KMS-11 (cell line): ENCODE measurements around the gene KCNAB1.
A peak's percentile ranks its signal among the peaks of the same experiment; 100 is the strongest.

ENCODE experiments used
- H2AFZ ChIP-seq: fragments of 200-600 bp; sonication (generic); 2 replicates; pipeline ENCODE4 v1.6.1; 2016; ENCODE audit warnings: antibody characterized with exemption, mixed run types, low read depth
- H3K27ac ChIP-seq: fragments of 200-600 bp; sonication (generic); 2 replicates; pipeline ENCODE4 v1.6.1; 2016; ENCODE audit warnings: mild to moderate bottlenecking, mixed run types
- H3K27me3 ChIP-seq: fragments of 200-600 bp; sonication (generic); 2 replicates; pipeline ENCODE4 v1.6.1; 2017; ENCODE audit warnings: mild to moderate bottlenecking, low read depth, mixed run types, moderate library complexity; ENCODE audit not compliant: insufficient read depth
- H3K36me3 ChIP-seq: fragments of 200-600 bp; sonication (generic); 2 replicates; pipeline ENCODE4 v1.6.1; 2017; ENCODE audit warnings: mild to moderate bottlenecking, mixed run types; ENCODE audit not compliant: insufficient read depth
- H3K4me1 ChIP-seq: fragments of 200-600 bp; sonication (generic); 2 replicates; pipeline ENCODE4 v1.6.1; 2016; ENCODE audit warnings: mild to moderate bottlenecking, low read depth, mixed run types; ENCODE audit not compliant: poor library complexity, severe bottlenecking
- H3K4me2 ChIP-seq: fragments of 200-600 bp; sonication (generic); 2 replicates; pipeline ENCODE4 v1.7.0; 2016; ENCODE audit warnings: mild to moderate bottlenecking, mixed run types
- H3K4me3 ChIP-seq: fragments of 200-600 bp; sonication (generic); IDR thresholded peaks from 2 replicates; pipeline ENCODE4 v1.6.1; 2017; ENCODE audit warnings: low read depth, low read length, mixed read lengths; ENCODE audit not compliant: insufficient read depth
- H3K79me2 ChIP-seq: fragments of 200-600 bp; sonication (generic); 2 replicates; pipeline ENCODE4 v1.6.1; 2016; ENCODE audit warnings: low read depth, mixed run types; ENCODE audit not compliant: insufficient read depth
- H3K9ac ChIP-seq: fragments of 200-600 bp; sonication (generic); 2 replicates; pipeline ENCODE4 v1.6.1; 2016; ENCODE audit warnings: mild to moderate bottlenecking, mixed run types
- H4K20me1 ChIP-seq: fragments of 200-600 bp; sonication (generic); 2 replicates; pipeline ENCODE4 v1.6.1; 2016; ENCODE audit warnings: mild to moderate bottlenecking, mixed run types; ENCODE audit not compliant: insufficient read depth
- CTCF ChIP-seq: fragments of 200-600 bp; sonication (generic); conservative IDR thresholded peaks from 2 replicates; pipeline ENCODE4 v1.6.1; 2017; ENCODE audit warnings: low read depth, mild to moderate bottlenecking, antibody characterized with exemption, low read length, moderate library complexity, mixed read lengths

The KCNAB1 gene

GRCh38 chr3:156149876-156150275 is 29.5 kb downstream of the KCNAB1 start:
- Histone ChIP-seq H3K4me2 (peak overlapping the region; percentile 53; the same call in 1 of the 2 replicates), H3K4me1 (peaks cover 17% of the 10 kb centered on the region), H3K27me3 (no peaks in the 10 kb centered on the region), H3K27ac (no peak overlapping the region; the same call in 1 of the 2 replicates), H3K9ac (no peak overlapping the region), H3K79me2 (no peaks in the 10 kb centered on the region), H4K20me1 (no peaks in the 10 kb centered on the region), H2AFZ (peak overlapping the region; percentile 82), H3K36me3 (no peaks in the 10 kb centered on the region), H3K4me3 (no peak overlapping the region)
- TF ChIP-seq CTCF: no peak

- Histone ChIP-seq H2AFZ (peak overlapping the region; percentile 82), H3K4me1 (peaks cover 17% of the 10 kb centered on the region), H3K4me3 (no peak overlapping the region), H3K27ac (peak overlapping the region; percentile 14; the same call in 1 of the 2 replicates), H4K20me1 (no peaks in the 10 kb centered on the region), H3K4me2 (peak overlapping the region; percentile 53; the same call in 1 of the 2 replicates), H3K79me2 (no peaks in the 10 kb centered on the region), H3K27me3 (no peaks in the 10 kb centered on the region), H3K36me3 (no peaks in the 10 kb centered on the region), H3K9ac (peak overlapping the region; percentile 23; the same call in 1 of the 2 replicates)
- peak; percentile 96 for TF ChIP-seq CTCF
Measured at GRCh38 chr3:156150434-156151066, 30.2 kb downstream of the KCNAB1 start.

- peak; percentile 99 for TF ChIP-seq CTCF
- H3K4me3 ChIP-seq: no peak overlapping the region
- H3K27me3 ChIP-seq: no peaks in the 10 kb centered on the region
- 0 out of 2 replicates have a peak overlapping the region, but pooled peaks have one; percentile 15 for H3K4me2 ChIP-seq
- H3K36me3 ChIP-seq: no peaks in the 10 kb centered on the region
- peak overlapping the region; percentile 61; the same call in 1 of the 2 replicates for H2AFZ ChIP-seq
- H4K20me1 ChIP-seq: no peaks in the 10 kb centered on the region
- peaks cover 17% of the 10 kb centered on the region for H3K4me1 ChIP-seq
- no peak overlapping the region for H3K27ac ChIP-seq
- no peak overlapping the region for H3K9ac ChIP-seq
- H3K79me2 ChIP-seq: no peaks in the 10 kb centered on the region
Measured at GRCh38 chr3:156151824-156152428, 31.5 kb downstream of the KCNAB1 start.

- no peak for TF ChIP-seq CTCF
- H2AFZ ChIP-seq: no peak overlapping the region
Measured at GRCh38 chr3:156158656-156159295, 38.4 kb downstream of the KCNAB1 start.

More at GRCh38 chr3:156158656-156159295, 38.4 kb downstream of the KCNAB1 start:
- no peak overlapping the region for H3K4me2 ChIP-seq
- H3K27ac ChIP-seq: no peak overlapping the region
- H4K20me1 ChIP-seq: no peaks in the 10 kb centered on the region
- no peaks in the 10 kb centered on the region for H3K36me3 ChIP-seq
- no peaks in the 10 kb centered on the region for H3K79me2 ChIP-seq
- no peaks in the 10 kb centered on the region for H3K27me3 ChIP-seq
- no peak overlapping the region for H3K9ac ChIP-seq
- H3K4me3 ChIP-seq: no peak overlapping the region
- peaks cover 24% of the 10 kb centered on the region for H3K4me1 ChIP-seq
